ENCODE data around the gene CATSPER3. TPM values are rescaled to one million over a fixed set of nuclear protein-coding genes. Genes with fewer than 3 reads are reported as not detected.

The CATSPER3 gene
- polyA plus RNA-seq, 1 donor from 2014 or later, result 0.17 TPM

DNA sequence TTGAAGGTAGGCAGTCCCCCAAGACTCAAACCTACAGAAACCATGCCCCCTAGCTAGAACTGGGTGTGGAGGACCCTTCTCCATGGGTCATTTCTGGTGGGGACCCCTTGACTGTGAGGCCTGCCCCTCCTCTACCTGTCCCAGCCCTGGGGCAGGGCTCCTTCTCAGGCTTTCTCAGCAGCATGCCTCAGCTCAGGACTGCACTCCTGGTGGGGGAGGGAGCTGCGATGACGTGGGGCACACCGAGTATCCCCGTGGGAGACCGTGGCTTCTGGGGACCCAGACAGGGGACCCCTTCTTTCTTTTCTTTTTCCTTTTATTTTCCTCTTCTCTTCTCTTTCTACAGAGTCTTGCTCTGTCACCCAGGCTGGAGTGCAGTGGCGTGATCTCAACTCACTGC lies 93.3 kb downstream of the CATSPER3 start (continued):
- no peak for TF ChIP-seq SMC3 (conservative IDR thresholded peaks at IDR 0.05; ENCODE audit: poor library complexity)
- no peak for TF ChIP-seq POLR2AphosphoS5 (IDR thresholded peaks at IDR 0.05)

Small RNA genes lying within 50 kb of the gene (small RNA-seq; reads per million reads assigned to genes)
- gene MIR4461, result 0 reads per million in 3 experiments
- 0 reads per million in 3 experiments for gene MTND3P25
- 0.03 to 0.16 (median 0.08) reads per million in 3 experiments for gene MTND4LP30

Other genes with a start within 250 kb of the CATSPER3 start
- gene CAMLG, start 229.4 kb upstream of the CATSPER3 start, polyA plus RNA-seq, result 79.0 and 104 TPM in 2 replicates
- 37.0 and 46.8 TPM in 2 replicates for gene DDX46, start 209.1 kb upstream of the CATSPER3 start, polyA plus RNA-seq
- gene C5orf24, start 121.9 kb upstream of the CATSPER3 start, polyA plus RNA-seq, result 62.4 and 71.7 TPM in 2 replicates
- gene TXNDC15, start 93.5 kb upstream of the CATSPER3 start, polyA plus RNA-seq, result 127 and 147 TPM in 2 replicates
- gene PCBD2, start 62.8 kb upstream of the CATSPER3 start, polyA plus RNA-seq, result 4.7 and 6.0 TPM in 2 replicates
- 1.9 TPM in 1 of 2 replicates, not detected in the other for gene PITX1, start 66.3 kb downstream of the CATSPER3 start, polyA plus RNA-seq

Data from neural cell (in vitro differentiated cells).